Ectodermal cell (in vitro differentiated cells): ENCODE measurements around the gene OR10G2.
"Not testable (repeated sequence)": the region's sequence is repeated elsewhere in the genome, so short reads cannot be mapped to it uniquely, and the experiment has no call there.

ENCODE experiments used
- H3K27ac ChIP-seq: 2 replicates; pipeline ENCODE4 v1.7.0; 2013; ENCODE audit warnings: mild to moderate bottlenecking, low read depth, low read length; ENCODE audit not compliant: insufficient read depth, poor library complexity, severe bottlenecking
- H3K27me3 ChIP-seq: 2 replicates; pipeline ENCODE4 v1.7.0; 2013; ENCODE audit warnings: mild to moderate bottlenecking, low read length; ENCODE audit not compliant: insufficient read depth, control insufficient read depth, poor library complexity, severe bottlenecking
- H3K36me3 ChIP-seq: one replicate; pipeline ENCODE4 v1.7.0; 2013; ENCODE audit warnings: low read length; ENCODE audit not compliant: control insufficient read depth, insufficient read depth
- H3K4me1 ChIP-seq: one replicate; pipeline ENCODE4 v1.7.0; 2013; ENCODE audit warnings: low read length; ENCODE audit not compliant: control insufficient read depth, insufficient read depth
- H3K4me3 ChIP-seq: 2 replicates; pipeline ENCODE4 v1.7.0; 2013; ENCODE audit warnings: low read depth, low read length, control low read depth; ENCODE audit not compliant: insufficient read depth
- H3K9me3 ChIP-seq: 2 replicates; pipeline ENCODE4 v1.7.0; 2013; ENCODE audit warnings: mild to moderate bottlenecking, low read length, moderate library complexity; ENCODE audit not compliant: control insufficient read depth
- WGBS, 2 experiments: methylation state at CpG; one replicate each; pipeline ENCODE4 v1.1.7; 2013; ENCODE audit warnings: missing lambda C conversion rate in 2 of 2; 5-methylcytosine and 5-hydroxymethylcytosine counted together

Gene OR10G2

DNA sequence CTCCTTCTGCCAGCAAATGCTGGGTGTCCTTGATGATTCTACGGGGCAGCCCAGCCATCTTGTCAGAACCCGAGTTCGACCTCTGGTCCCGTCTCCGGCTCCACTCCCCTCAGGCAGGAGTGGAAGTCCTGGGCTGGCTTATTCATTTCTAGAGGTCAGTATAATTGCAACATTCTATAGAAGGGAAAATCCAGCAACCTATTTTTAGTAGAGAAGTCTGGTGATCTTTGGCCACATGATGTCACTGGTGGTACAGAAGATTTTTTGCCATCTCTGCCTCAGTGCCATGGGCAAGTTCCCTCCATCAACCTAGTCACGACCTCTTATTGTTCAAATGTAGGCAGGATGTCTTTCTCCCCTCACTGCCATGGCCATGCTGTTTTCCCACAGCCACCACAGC, 22.4 kb downstream of the OR10G2 start:
- Histone ChIP-seq H3K27me3 (no peaks in the 10 kb centered on the region), H3K36me3 (no peaks in the 10 kb centered on the region)
- WGBS, 2 experiments: 88 to 91% methylated on average over 6 of the region's 6 CpGs

DNA sequence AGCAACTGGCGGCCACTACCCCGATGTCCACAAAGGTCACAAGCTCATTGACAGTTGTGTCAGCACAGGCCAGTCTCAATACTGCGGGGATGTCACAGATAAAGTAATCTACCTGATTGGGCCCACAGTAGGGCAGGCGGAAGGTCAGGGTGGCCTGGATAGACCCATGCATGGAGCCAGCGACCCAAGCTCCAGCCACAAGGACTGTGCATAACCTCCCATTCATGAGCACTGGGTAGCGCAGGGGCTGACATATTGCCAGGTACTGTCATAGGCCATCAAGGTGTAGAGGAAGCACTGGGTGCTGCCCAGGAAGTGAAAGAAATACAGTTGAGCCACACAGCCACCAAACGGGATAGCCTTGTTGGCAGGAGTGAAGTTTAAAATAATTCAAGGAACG, 32.6 kb downstream of the OR10G2 start:
- not testable (repeated sequence) for H3K27ac ChIP-seq, H3K9me3 ChIP-seq, H3K27me3 ChIP-seq, H3K4me3 ChIP-seq, H3K4me1 ChIP-seq, H3K36me3 ChIP-seq
- 91 to 94% methylated on average over 6 of the region's 8 CpGs for WGBS, 2 experiments

More for the DNA sequence above, 22.4 kb downstream of the OR10G2 start:
- H3K9me3 ChIP-seq: no peaks in the 10 kb centered on the region
- H3K4me3 ChIP-seq: no peak overlapping the region
- H3K27ac ChIP-seq: no peak overlapping the region
- H3K4me1 ChIP-seq: no peaks in the 10 kb centered on the region

DNA sequence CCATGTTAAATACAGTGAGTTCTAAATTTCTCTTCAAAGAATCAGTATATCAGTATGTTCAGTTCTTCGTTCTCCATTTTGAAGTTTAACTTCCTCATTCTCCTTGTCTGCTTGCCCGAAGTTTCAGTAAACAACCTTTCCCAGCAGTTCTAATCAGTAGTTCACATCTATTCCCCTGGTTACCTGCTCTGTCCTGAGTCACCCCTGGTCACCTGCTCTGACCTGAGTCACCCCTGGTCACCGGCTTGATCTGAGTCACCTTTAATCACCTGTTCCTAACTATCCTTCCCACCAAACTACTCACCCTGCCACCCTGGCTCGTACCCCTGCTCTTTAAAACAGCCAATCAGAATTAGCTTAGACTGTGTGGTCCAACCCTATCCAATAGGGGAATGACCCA, 45.4 kb downstream of the OR10G2 start:
- 84 to 91% methylated on average over 4 of the region's 4 CpGs for WGBS, 2 experiments
- Histone ChIP-seq H3K4me3 (no peak overlapping the region), H3K9me3 (no peaks in the 10 kb centered on the region), H3K4me1 (no peaks in the 10 kb centered on the region), H3K27me3 (no peaks in the 10 kb centered on the region), H3K27ac (no peak overlapping the region), H3K36me3 (no peaks in the 10 kb centered on the region)
